NCI-H2196 (cell line): ENCODE measurements around the gene TMEFF1.

Experiments
- DNase-seq: peaks from one replicate; lab custom pipeline; 2025; ENCODE audit not compliant: unreplicated experiment; lab: John Stamatoyannopoulos, UW

TMEFF1 gene

GRCh38 chr9:100447041-100447440 is 25.9 kb upstream of the TMEFF1 start:
- DNase-seq, result no peak

- no peak for DNase-seq
Observed at GRCh38 chr9:100448266-100448665, 24.7 kb upstream of the TMEFF1 start.

GRCh38 chr9:100449420-100449819 is 23.5 kb upstream of the TMEFF1 start:
- DNase-seq, result no peak

GRCh38 chr9:100452894-100453293 is 20.1 kb upstream of the TMEFF1 start:
- DNase-seq, result no peak

- DNase-seq, result no peak
Observed at GRCh38 chr9:100455470-100455869, 17.5 kb upstream of the TMEFF1 start.

GRCh38 chr9:100457517-100457916 is 15.4 kb upstream of the TMEFF1 start:
- no peak for DNase-seq

GRCh38 chr9:100459963-100460362 is 13.0 kb upstream of the TMEFF1 start:
- DNase-seq, result no peak

- no peak for DNase-seq
Observed at GRCh38 chr9:100465274-100465673, 7.7 kb upstream of the TMEFF1 start.

- DNase-seq, result no peak
Observed at GRCh38 chr9:100465761-100466160, 7.2 kb upstream of the TMEFF1 start.

GRCh38 chr9:100466171-100466828 is 6.6 kb upstream of the TMEFF1 start:
- DNase-seq, result no peak

GRCh38 chr9:100466829-100467221 is 6.1 kb upstream of the TMEFF1 start:
- DNase-seq, result no peak

GRCh38 chr9:100468041-100468440 is 4.9 kb upstream of the TMEFF1 start:
- DNase-seq, result no peak

GRCh38 chr9:100472268-100472667 is 681 bp upstream of the TMEFF1 start:
- DNase-seq, result no peak

- peak; percentile 18 for DNase-seq
Observed at GRCh38 chr9:100473276-100474081, 530 bp downstream of the TMEFF1 start.

GRCh38 chr9:100474082-100474923 is 1.4 kb downstream of the TMEFF1 start:
- DNase-seq, result no peak

- no peak for DNase-seq
Observed at GRCh38 chr9:100474924-100475276, 2.0 kb downstream of the TMEFF1 start.

- DNase-seq, result no peak
Observed at GRCh38 chr9:100477241-100477640, 4.3 kb downstream of the TMEFF1 start.

GRCh38 chr9:100478192-100478591 is 5.2 kb downstream of the TMEFF1 start:
- no peak for DNase-seq

- no peak for DNase-seq
Observed at GRCh38 chr9:100479820-100480219, 6.9 kb downstream of the TMEFF1 start.

GRCh38 chr9:100485196-100485595 is 12.2 kb downstream of the TMEFF1 start:
- DNase-seq, result no peak

GRCh38 chr9:100486479-100487176 is 13.7 kb downstream of the TMEFF1 start:
- no peak for DNase-seq
